IPS-18a (cell line): ENCODE measurements around the gene HSDL1.
"Not testable (repeated sequence)": the region's sequence is repeated elsewhere in the genome, so short reads cannot be mapped to it uniquely, and the experiment has no call there.

Experiments
- H3K27ac ChIP-seq: one replicate; pipeline ENCODE4 v1.5.1; 2013; ENCODE audit warnings: low read length
- H3K27me3 ChIP-seq: one replicate; pipeline ENCODE4 v1.6.1; 2013; ENCODE audit warnings: mild to moderate bottlenecking, low read length; ENCODE audit not compliant: control insufficient read depth, insufficient read depth
- H3K36me3 ChIP-seq: one replicate; pipeline ENCODE4 v1.6.1; 2013; ENCODE audit warnings: low read depth, low read length; ENCODE audit not compliant: control insufficient read depth
- H3K4me1 ChIP-seq: one replicate; pipeline ENCODE4 v1.6.1; 2013; ENCODE audit warnings: low read depth, low read length; ENCODE audit not compliant: control insufficient read depth
- H3K4me3 ChIP-seq: one replicate; pipeline ENCODE4 v1.5.1; 2013; ENCODE audit warnings: low read length
- H3K9ac ChIP-seq: one replicate; pipeline ENCODE4 v1.6.1; 2013; ENCODE audit warnings: mild to moderate bottlenecking, low read length, moderate library complexity
- H3K9me3 ChIP-seq: one replicate; pipeline ENCODE4 v1.6.1; 2013; ENCODE audit warnings: low read depth, low read length; ENCODE audit not compliant: control insufficient read depth

HSDL1 gene

GRCh38 chr16:84111949-84112348 lies 33.0 kb downstream of the HSDL1 start:
- H3K4me1 ChIP-seq, H3K36me3 ChIP-seq, H3K27me3 ChIP-seq, H3K9me3 ChIP-seq, H3K27ac ChIP-seq, H3K4me3 ChIP-seq, H3K9ac ChIP-seq: not testable (repeated sequence)

- no peak overlapping the region for H3K9ac ChIP-seq
- H3K9me3 ChIP-seq = no peaks in the 10 kb centered on the region
- peaks cover 4% of the 10 kb centered on the region for H3K4me1 ChIP-seq
- no peaks in the 10 kb centered on the region for H3K36me3 ChIP-seq
- no peak overlapping the region for H3K4me3 ChIP-seq
- no peak overlapping the region for H3K27ac ChIP-seq
- no peaks in the 10 kb centered on the region for H3K27me3 ChIP-seq
Measured at GRCh38 chr16:84111525-84111924, 33.5 kb downstream of the HSDL1 start.

DNA sequence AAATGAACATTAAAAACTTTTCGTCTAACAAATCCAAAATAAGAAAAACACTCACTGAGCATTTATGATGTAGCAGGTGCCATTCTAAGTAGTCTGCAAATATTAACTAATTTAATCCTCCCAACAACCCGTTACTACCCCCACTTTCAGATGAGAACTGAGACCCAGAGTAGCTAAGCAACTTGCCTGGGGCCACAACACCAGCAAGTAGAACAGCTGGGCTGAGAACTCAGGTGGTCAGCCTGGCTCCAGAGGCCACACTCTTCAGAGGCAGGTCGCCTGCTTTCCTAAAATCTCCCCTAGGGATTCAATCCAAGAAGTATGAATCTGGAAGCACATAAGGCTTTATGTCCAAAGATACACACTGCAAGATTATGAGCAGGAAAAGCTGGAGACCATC lies 34.5 kb downstream of the HSDL1 start:
- no peak overlapping the region for H3K27ac ChIP-seq
- H3K27me3 ChIP-seq = no peaks in the 10 kb centered on the region
- no peaks in the 10 kb centered on the region for H3K9me3 ChIP-seq
- no peak overlapping the region for H3K4me3 ChIP-seq
- peaks cover 3% of the 10 kb centered on the region for H3K4me1 ChIP-seq
- H3K36me3 ChIP-seq = no peaks in the 10 kb centered on the region
- no peak overlapping the region for H3K9ac ChIP-seq

- no peak overlapping the region for H3K27ac ChIP-seq
- no peak overlapping the region for H3K4me3 ChIP-seq
- H3K36me3 ChIP-seq = no peaks in the 10 kb centered on the region
- H3K9ac ChIP-seq = no peak overlapping the region
- no peaks in the 10 kb centered on the region for H3K4me1 ChIP-seq
- no peaks in the 10 kb centered on the region for H3K27me3 ChIP-seq
- no peaks in the 10 kb centered on the region for H3K9me3 ChIP-seq
Measured at GRCh38 chr16:84109598-84110335, 35.2 kb downstream of the HSDL1 start.

GRCh38 chr16:84107921-84108320 lies 37.1 kb downstream of the HSDL1 start:
- Histone ChIP-seq H3K27me3 (no peaks in the 10 kb centered on the region), H3K27ac (no peak overlapping the region), H3K4me1 (no peaks in the 10 kb centered on the region), H3K4me3 (no peak overlapping the region), H3K36me3 (no peaks in the 10 kb centered on the region), H3K9ac (no peak overlapping the region), H3K9me3 (no peaks in the 10 kb centered on the region)

- no peak overlapping the region for H3K27ac ChIP-seq
- H3K9me3 ChIP-seq = no peaks in the 10 kb centered on the region
- peaks cover 6% of the 10 kb centered on the region for H3K36me3 ChIP-seq
- H3K4me1 ChIP-seq = no peaks in the 10 kb centered on the region
- no peak overlapping the region for H3K4me3 ChIP-seq
- H3K27me3 ChIP-seq = no peaks in the 10 kb centered on the region
- no peak overlapping the region for H3K9ac ChIP-seq
Measured at GRCh38 chr16:84105948-84106740, 38.8 kb downstream of the HSDL1 start.

DNA sequence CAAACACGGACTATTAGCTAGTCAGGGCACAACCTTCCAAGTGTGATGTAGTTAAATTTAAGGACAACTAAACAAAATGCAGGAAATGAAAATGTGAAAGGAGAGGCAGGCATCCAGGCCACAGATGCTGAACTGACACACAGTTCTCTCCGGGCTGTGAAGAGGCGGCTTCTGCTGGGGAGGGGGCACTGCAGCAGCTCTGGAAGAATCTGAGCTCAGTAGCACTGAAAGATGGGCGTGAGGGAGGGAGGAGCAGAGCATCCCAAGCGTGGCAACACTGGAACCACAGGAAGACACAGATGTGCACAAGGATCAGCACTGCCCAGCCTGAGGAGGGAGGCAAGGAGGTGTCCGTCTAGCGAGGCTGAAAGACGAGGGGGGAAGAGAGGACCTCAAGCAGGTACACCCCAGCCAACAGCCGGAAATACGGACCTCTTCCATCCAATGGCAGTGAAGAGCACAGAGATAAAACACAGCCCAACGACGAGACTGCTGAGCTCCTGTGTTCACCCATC lies 39.6 kb downstream of the HSDL1 start:
- no peaks in the 10 kb centered on the region for H3K4me1 ChIP-seq
- no peak overlapping the region for H3K9ac ChIP-seq

GRCh38 chr16:84104231-84104630 lies 40.7 kb downstream of the HSDL1 start:
- peaks cover 6% of the 10 kb centered on the region for H3K36me3 ChIP-seq
- no peak overlapping the region for H3K27ac ChIP-seq
- H3K9me3 ChIP-seq = no peaks in the 10 kb centered on the region
- no peaks in the 10 kb centered on the region for H3K27me3 ChIP-seq
- H3K9ac ChIP-seq = no peak overlapping the region
- H3K4me3 ChIP-seq = no peak overlapping the region
- H3K4me1 ChIP-seq = no peaks in the 10 kb centered on the region

More for the DNA sequence above, 39.6 kb downstream of the HSDL1 start:
- H3K9me3 ChIP-seq = no peaks in the 10 kb centered on the region
- no peaks in the 10 kb centered on the region for H3K27me3 ChIP-seq
- H3K4me3 ChIP-seq = no peak overlapping the region
- no peak overlapping the region for H3K27ac ChIP-seq
- H3K36me3 ChIP-seq = peaks cover 6% of the 10 kb centered on the region

- Histone ChIP-seq H3K4me1 (no peaks in the 10 kb centered on the region), H3K9me3 (no peaks in the 10 kb centered on the region), H3K27ac (no peak overlapping the region), H3K36me3 (peaks cover 11% of the 10 kb centered on the region), H3K4me3 (no peak overlapping the region), H3K27me3 (no peaks in the 10 kb centered on the region), H3K9ac (no peak overlapping the region)
Measured at GRCh38 chr16:84103678-84104077, 41.3 kb downstream of the HSDL1 start.

DNA sequence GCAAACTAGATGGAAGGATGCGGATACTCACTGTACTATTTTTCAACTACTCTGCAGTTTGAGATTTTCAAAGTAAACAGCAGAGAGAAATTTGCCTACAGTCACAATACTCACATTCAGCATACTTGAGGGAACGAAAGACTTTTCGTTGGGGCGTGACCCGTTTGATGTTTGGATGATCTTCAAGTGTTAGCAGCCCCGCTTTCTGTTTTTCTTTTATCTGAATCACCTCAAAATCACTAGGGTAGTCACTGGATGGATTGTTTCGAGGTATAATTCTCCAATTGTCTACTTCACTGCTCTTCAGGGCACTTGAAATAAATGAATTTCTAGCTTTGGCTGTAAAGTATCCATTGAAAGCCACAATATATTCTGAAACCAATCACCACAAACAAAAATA lies 46.0 kb downstream of the HSDL1 start:
- H3K4me3 ChIP-seq = no peak overlapping the region

DNA sequence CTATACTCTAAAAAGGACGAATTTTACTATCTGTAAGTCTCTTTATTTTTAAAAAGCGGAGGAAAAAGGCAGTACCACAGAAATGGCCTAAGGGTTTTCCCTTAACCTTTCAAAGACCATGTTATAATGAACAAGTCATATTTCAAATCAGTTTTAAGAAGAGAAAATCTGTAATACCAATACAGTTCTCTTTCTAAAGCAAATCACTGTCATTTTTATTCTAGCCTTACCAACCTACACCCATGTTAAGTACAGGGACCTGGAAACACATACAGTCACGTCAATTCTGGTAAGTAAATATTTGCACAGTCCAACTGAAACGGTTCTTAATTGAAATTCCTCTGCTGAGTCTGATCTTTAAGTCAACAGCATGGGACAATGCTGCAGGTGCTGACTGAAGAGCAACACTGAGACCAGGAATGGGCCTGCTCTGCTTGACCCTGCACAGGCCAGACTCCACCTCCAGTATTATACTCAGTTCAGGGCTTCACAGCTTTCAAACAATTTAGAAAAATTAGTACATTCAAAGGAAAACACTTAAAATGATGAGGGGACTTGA lies 48.5 kb downstream of the HSDL1 start:
- H3K27ac ChIP-seq = no peak overlapping the region
- H3K4me3 ChIP-seq = no peak overlapping the region
- peaks cover 51% of the 10 kb centered on the region for H3K36me3 ChIP-seq
- no peaks in the 10 kb centered on the region for H3K4me1 ChIP-seq
- no peaks in the 10 kb centered on the region for H3K27me3 ChIP-seq
- H3K9ac ChIP-seq = no peak overlapping the region
- H3K9me3 ChIP-seq = no peaks in the 10 kb centered on the region

More for the DNA sequence above, 46.0 kb downstream of the HSDL1 start:
- peaks cover 36% of the 10 kb centered on the region for H3K36me3 ChIP-seq
- H3K27ac ChIP-seq = no peak overlapping the region
- no peaks in the 10 kb centered on the region for H3K27me3 ChIP-seq
- no peaks in the 10 kb centered on the region for H3K9me3 ChIP-seq
- H3K4me1 ChIP-seq = no peaks in the 10 kb centered on the region
- H3K9ac ChIP-seq = no peak overlapping the region
